ENCODE data around the gene NDUFS2.

The NDUFS2 gene

DNA sequence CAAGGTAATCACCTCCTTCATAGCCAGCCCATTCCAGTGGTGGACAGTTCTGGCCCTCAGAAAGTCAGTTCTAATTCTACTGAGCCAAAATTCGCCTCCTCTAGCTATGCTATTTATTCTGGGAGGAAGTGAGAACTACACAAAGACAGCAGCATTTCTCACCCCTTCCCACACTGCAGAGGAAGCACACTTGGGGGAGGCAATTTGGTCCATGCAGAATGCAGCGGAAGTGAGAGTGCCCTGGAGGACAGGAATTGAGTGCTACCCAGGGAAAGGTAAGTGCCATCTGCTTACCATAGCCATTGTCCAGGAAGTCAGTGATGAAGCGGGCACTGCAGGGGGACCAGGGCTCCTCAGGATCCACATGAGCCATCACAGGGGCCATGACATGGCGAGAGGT, 7.0 kb upstream of the NDUFS2 start:
- H3K4me3 ChIP-seq (ENCODE audit: low read length) = no peak overlapping the region
- DNase-seq (ENCODE audit: low read depth) = no peak
- TF ChIP-seq, protein P1, sequence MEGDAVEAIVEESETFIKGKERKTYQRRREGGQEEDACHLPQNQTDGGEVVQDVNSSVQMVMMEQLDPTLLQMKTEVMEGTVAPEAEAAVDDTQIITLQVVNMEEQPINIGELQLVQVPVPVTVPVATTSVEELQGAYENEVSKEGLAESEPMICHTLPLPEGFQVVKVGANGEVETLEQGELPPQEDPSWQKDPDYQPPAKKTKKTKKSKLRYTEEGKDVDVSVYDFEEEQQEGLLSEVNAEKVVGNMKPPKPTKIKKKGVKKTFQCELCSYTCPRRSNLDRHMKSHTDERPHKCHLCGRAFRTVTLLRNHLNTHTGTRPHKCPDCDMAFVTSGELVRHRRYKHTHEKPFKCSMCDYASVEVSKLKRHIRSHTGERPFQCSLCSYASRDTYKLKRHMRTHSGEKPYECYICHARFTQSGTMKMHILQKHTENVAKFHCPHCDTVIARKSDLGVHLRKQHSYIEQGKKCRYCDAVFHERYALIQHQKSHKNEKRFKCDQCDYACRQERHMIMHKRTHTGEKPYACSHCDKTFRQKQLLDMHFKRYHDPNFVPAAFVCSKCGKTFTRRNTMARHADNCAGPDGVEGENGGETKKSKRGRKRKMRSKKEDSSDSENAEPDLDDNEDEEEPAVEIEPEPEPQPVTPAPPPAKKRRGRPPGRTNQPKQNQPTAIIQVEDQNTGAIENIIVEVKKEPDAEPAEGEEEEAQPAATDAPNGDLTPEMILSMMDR (conservative IDR thresholded peaks at IDR 0.05; ENCODE audit: low read depth, low read length) = no peak

DNA sequence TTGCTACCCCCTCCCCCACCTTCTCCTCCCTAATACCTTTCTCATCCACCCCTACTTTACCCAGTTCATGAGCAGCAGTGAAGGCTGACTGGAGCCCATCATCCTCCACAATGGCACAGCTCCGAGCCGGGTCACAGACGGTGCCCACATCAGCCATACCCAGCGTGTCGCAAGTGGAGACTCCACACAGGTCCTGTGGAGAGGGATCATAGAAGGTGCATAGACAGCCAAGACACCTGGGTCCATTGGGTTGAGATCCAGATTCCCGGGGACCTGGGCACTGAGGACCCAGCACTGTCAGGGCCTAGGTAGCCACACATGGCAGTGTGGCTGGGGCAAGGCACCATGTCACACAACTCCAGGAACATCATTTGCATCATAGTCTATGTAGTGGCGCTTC, 6.1 kb upstream of the NDUFS2 start:
- H3K4me3 ChIP-seq (ENCODE audit: low read length) = no peak overlapping the region
- TF ChIP-seq, protein P1 (conservative IDR thresholded peaks at IDR 0.05; ENCODE audit: low read depth, low read length) = no peak
- DNase-seq (ENCODE audit: low read depth) = no peak

DNA sequence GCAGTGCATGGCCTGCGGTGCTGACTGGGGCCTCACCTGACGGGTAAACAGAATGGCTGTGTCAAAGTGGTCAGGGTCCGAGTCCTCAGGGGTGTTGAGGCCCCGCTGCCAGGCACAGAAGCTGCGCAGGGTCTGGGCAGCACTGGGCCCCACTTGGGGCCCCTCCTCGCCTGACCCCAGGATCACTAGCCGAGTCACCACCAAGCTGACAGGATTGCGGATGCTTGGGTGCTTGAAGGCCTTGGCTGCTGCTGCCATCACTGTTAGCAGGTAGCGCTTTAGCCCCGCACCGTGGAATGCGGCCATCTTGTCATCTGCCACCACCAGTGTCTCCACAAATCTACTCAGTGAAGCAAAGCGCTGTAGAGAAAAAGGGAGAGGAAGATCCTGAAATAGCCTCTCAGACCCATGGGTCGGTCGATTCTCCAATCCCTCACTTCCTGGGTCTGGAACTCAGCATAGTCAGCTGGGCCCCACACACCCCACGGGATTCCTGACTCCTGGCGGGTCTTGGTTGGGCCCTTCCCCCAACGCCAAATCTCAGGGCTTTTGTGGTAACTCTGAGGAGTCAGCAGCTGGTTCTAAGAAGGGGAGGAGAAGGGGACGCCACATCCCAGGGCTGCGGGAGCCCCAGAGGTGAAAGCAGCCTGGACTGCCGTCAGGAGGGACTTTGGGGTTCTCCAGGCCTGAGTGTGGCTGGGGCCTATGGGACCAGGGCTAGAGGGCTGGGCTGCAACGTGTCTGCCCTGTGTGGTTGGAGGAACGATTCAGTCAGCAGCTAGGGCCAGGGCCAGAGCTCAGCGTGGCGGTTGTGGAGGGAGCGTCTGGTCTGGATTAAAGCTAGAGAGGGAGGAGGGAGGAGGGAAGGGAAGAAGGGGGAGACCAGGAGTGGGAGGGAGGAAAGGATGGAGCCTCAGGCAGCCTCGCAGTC, 5.4 kb upstream of the NDUFS2 start:
- TF ChIP-seq, protein P1 (conservative IDR thresholded peaks at IDR 0.05; ENCODE audit: low read depth, low read length) = no peak
- no peak overlapping the region for H3K4me3 ChIP-seq (ENCODE audit: low read length)
- DNase-seq (ENCODE audit: low read depth) = peak; percentile 59

DNA sequence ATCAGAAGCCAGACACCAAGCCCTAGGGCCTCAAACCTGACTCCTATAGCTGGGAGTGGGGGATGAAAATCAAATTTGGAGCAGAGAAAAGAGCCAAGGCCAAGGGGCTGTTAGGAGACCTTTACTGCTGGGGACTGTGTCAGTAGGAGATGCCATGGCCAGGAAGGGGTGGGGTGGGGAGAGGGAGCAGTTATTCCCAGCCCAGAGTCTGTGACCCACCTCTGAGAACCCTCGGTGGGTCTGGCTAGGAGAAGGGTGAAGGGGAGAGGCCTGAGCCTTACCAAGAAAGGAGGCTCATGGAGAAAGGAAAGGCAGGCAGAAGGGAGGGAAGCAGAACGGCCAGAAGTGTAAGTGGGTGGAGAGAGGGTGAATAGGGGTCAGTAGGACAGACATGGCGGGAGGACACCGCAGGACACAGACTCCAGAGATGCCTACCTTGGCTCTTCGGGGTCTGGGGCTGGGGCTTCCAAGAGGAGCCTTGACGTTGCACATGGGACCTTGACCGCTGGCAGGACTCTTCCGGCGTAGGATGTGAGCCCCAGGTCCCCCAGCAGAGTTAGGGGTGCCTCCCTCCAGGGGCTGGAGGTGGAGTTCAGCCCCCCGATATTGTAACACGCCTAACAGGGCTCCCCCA, 4.5 kb upstream of the NDUFS2 start:
- DNase-seq (ENCODE audit: low read depth) = no peak
- no peak overlapping the region for H3K4me3 ChIP-seq (ENCODE audit: low read length)
- TF ChIP-seq, protein P1 (conservative IDR thresholded peaks at IDR 0.05; ENCODE audit: low read depth, low read length) = no peak

DNA sequence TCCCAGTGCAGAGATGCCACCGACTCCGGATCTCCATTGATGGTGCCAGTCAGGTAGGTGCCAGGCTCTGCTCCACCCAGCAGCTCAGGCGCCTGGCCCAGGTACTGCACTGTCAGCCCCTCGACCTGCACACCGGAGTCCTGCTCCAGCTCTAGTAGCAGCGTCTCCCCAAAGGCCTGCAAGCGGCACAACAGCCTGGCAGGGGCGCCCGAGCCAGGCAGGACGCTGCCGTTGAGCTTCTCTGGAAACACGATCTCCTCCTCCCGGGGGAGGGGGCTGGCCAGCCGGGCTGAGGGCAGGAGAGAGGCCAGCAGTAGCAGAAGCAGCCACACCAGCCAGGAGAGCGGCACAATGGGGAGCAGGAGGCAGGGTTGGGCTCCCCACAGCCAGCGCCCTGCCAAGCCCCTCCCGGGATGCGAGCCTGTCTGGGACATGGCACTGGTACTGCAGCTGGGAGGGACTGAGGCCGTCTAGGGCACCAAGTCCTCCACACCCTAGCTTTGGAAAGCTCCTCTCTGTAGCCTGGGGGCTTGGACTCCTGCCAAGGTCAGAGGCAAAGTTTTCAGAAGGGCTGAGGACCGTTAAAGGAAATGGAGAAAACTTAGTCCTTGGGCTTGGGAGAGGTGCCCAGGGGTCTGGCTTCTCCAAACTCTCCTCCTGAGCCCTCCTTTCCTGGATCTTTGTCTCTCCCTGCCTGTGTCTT, 3.8 kb upstream of the NDUFS2 start:
- DNase-seq (ENCODE audit: low read depth) = no peak
- TF ChIP-seq, protein P1 (conservative IDR thresholded peaks at IDR 0.05; ENCODE audit: low read depth, low read length) = no peak
- no peak overlapping the region for H3K4me3 ChIP-seq (ENCODE audit: low read length)

DNA sequence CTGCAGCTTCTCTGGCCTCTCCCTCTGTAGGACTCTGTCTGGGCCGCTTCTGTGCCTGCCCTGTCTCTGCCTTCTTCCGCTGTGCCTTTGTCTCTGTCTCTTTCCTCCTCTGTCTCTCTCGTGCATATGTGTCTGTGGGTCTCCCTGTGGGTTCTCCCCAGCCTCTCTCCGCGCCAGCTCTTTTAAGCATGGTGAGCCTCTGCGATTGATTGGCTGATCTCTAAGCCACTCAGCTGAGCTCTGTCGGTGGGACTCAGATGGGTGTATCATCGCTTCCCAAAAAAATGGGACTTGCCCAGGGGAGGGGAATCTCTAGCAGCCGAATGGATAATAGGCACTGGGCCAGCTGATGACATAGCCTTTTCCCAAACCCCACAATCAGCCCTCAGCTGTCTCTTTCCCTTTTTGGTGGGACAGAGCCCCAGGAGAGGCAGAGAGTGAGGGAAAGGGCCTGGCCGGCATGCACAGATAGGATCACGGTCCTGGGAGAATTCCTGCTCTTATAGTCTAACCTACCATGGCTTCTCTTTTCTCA, 3.2 kb upstream of the NDUFS2 start, which contains the start of gene ADAMTS4:
ADAMTS4 (minus strand) TSS at position 158 of the 535 bp plus-strand sequence. CDS start 427 bp downstream, outside the sequence.
- no peak within 1 kb of the TSS for H3K4me3 ChIP-seq (ENCODE audit: low read length)
- TF ChIP-seq, protein P1 (conservative IDR thresholded peaks at IDR 0.05; ENCODE audit: low read depth, low read length) = no peak
- DNase-seq (ENCODE audit: low read depth) = no peak

Measured in retinal pigment epithelial cell (primary cell).